Testis (tissue), 3 donors: ENCODE measurements around the gene ITCH. TPM values are rescaled to one million over a fixed set of nuclear protein-coding genes. Genes with fewer than 3 reads are reported as not detected.
"Not testable (repeated sequence)": the region's sequence is repeated elsewhere in the genome, so short reads cannot be mapped to it uniquely, and the experiment has no call there.

ENCODE experiments used
- DNase-seq: peaks from one replicate; pipeline ENCODE4 v3.0.0-alpha.2; 2019
- H3K27ac ChIP-seq, 2 donors: fragments of 200-600 bp; sonication (generic); one replicate each; pipeline ENCODE4 v1.5.1; 2019
- H3K27me3 ChIP-seq: fragments of 200-600 bp; sonication (generic); one replicate; pipeline ENCODE4 v1.5.1; 2019
- H3K36me3 ChIP-seq: fragments of 200-600 bp; sonication (generic); one replicate; pipeline ENCODE4 v1.5.1; 2017; ENCODE audit warnings: low read depth; ENCODE audit errors: missing control alignments
- H3K4me1 ChIP-seq: fragments of 200-600 bp; sonication (generic); one replicate; pipeline ENCODE4 v1.5.1; 2019
- H3K4me3 ChIP-seq, 2 donors: fragments of 200-600 bp; sonication (generic); one replicate each; pipeline ENCODE4 v1.5.1; 2017 to 2019
- H3K9me3 ChIP-seq: fragments of 200-600 bp; sonication (generic); one replicate; pipeline ENCODE4 v1.5.1; 2017
- POLR2A ChIP-seq: fragments of 450-650 bp; IDR thresholded peaks from one replicate; pipeline ENCODE4 v1.6.1; 2017; ENCODE audit warnings: antibody characterized with exemption, mild to moderate bottlenecking, moderate library complexity
- WGBS, 2 donors: methylation state at CpG; one replicate each; pipeline ENCODE4 v1.1.5; 2018; 5-methylcytosine and 5-hydroxymethylcytosine counted together
- intact Hi-C: fragments of 100-400 bp; cut with DNase I; formaldehyde crosslinking; loops from one replicate; pipeline ENCODE4 v1.15.1; 2023; ENCODE audit warnings: low total_unique reads
- polyA plus RNA-seq: library from polyadenylated mRNA; stranded (reverse); fragments of 350-450 nt; fragmentation: Illumina TruSeq; extraction: RNeasy Lipid Tissue Mini Kit (QIAGEN cat#74804); gene quantifications from one replicate; pipeline ENCODE4 v1.2.3, GENCODE V29; 2014; ENCODE audit warnings: low read depth, low replicate concordance; ENCODE audit not compliant: insufficient read depth
- total RNA-seq, 2 donors: library from RNA; depleted of rRNA; stranded (reverse); fragments of >200 nt; gene quantifications; one replicate each; pipeline ENCODE4 v1.2.3, GENCODE V29; 2016
- TF ChIP-seq, protein P1 (sequence below), 3 experiments: fragments of 450-650 bp in 2 of 3; fragments of 200-600 bp in 1 of 3; sonication (generic) in 1 of 3; IDR thresholded peaks; one replicate each; pipeline ENCODE4 v1.5.1; 2016 to 2019; ENCODE audit warnings: antibody characterized with exemption in 3 of 3, mild to moderate bottlenecking in 2 of 3, moderate library complexity in 1 of 3

Gene ITCH
- total and polyA plus RNA-seq, 3 donors from 2014 or later = 75.4 to 107 (median 88.1) TPM

DNA sequence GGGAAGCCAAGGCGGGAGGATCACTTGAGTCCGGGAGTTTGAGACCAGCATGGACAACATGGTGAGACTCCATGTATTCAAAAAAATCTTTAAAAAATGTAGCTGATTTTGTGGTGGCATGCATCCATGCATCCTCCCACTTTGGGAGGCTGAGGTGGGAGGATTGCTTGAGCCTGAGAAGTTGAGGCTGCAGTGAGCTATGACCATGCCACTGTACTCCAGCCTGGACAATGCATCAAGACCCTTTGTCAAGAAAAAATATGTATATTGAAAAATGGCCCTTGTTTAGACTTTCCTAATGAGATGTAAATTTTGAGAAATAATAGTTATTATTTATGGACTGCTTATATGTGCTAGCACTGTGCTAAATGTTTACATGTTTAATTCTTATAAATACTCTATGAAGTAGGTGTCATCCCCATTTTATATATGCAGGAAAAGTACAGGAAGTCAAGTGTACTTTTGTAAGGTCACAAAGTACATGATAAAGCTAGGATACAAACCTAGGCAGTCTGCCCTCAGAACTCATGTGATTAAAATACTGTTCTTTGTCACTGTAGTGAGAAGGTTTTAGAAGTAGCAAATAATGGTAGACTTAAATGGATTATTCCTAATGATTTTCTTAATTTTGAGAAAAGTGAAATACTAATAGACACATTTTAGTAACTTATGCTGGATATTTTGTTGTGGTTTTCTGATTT is 58.8 kb downstream of the ITCH start:
- Histone ChIP-seq H3K4me1 (peaks cover 8% of the 10 kb centered on the region), H3K27ac (no peak overlapping the region), H3K9me3 (no peaks in the 10 kb centered on the region), H3K27me3 (no peaks in the 10 kb centered on the region), H3K4me3 (no peak overlapping the region), H3K36me3 (no peaks in the 10 kb centered on the region)
- DNase-seq = no peak
- no peak for TF ChIP-seq POLR2A
- TF ChIP-seq, protein P1, sequence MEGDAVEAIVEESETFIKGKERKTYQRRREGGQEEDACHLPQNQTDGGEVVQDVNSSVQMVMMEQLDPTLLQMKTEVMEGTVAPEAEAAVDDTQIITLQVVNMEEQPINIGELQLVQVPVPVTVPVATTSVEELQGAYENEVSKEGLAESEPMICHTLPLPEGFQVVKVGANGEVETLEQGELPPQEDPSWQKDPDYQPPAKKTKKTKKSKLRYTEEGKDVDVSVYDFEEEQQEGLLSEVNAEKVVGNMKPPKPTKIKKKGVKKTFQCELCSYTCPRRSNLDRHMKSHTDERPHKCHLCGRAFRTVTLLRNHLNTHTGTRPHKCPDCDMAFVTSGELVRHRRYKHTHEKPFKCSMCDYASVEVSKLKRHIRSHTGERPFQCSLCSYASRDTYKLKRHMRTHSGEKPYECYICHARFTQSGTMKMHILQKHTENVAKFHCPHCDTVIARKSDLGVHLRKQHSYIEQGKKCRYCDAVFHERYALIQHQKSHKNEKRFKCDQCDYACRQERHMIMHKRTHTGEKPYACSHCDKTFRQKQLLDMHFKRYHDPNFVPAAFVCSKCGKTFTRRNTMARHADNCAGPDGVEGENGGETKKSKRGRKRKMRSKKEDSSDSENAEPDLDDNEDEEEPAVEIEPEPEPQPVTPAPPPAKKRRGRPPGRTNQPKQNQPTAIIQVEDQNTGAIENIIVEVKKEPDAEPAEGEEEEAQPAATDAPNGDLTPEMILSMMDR (IDR thresholded peaks at IDR 0.05) = no peak
- 62 to 71% methylated on average over 2 of the region's 2 CpGs for WGBS, 2 donors
- intact Hi-C loops = no loop called here

DNA sequence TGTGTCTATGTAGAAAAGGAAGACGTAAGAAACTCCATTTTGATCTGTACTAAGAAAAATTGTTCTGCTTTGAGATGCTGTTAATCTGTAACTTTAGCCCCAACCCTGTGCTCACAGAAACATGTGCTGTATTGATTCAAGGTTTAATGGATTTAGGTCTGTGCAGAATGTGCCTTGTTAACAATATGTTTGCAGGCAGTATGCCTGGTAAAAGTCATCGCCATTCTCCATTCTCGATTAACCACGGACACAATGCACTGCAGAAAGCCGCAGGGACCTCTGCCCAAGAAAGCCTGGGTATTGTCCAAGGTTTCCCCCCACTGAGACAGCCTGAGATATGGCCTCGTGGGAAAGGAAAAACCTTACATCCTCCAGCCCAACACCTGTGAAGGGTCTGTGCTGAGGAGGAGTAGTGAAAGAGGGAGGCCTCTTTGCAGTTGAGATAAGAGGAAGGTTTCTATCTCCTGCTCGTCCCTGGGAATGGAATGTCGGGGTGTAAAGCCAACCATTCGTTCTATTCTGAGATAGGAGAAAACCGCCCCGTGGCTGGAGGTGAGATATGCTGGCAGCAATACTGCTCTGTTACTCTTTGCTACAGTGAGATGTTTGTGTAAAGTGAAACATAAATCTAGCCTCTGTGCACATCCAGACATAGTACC is 62.1 kb downstream of the ITCH start:
- H3K27ac ChIP-seq, H3K36me3 ChIP-seq, H3K27me3 ChIP-seq, intact Hi-C loops, H3K4me3 ChIP-seq, H3K9me3 ChIP-seq, H3K4me1 ChIP-seq: not testable (repeated sequence)
- peak; percentile 66 for DNase-seq
- whole genome bisulfite sequencing, 2 donors = 57 to 59% methylated on average over 9 to 11 of the region's 11 CpGs

DNA sequence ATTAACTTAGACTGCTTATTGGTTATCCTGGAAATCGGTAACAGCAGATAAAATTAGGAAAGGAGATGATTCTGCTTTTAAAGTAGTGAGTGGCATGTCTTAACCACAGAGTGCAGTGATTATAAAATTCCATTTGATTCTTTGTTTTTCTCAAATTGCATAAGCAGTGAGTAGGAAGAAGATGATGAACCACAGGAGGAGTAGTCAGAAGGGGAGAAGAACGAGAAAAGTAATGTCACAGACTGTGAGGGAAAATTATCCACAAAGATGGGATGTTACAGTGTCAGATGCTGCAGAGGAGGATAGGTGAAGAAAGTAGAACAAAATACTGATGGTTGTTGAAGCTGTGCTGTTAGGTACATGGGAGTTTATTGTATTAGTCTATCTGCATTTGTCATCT is 63.0 kb downstream of the ITCH start:
- WGBS, 2 donors = 45 to 61% methylated on average over 2 of the region's 2 CpGs
- DNase-seq = no peak
- intact Hi-C loops = no loop called here

DNA sequence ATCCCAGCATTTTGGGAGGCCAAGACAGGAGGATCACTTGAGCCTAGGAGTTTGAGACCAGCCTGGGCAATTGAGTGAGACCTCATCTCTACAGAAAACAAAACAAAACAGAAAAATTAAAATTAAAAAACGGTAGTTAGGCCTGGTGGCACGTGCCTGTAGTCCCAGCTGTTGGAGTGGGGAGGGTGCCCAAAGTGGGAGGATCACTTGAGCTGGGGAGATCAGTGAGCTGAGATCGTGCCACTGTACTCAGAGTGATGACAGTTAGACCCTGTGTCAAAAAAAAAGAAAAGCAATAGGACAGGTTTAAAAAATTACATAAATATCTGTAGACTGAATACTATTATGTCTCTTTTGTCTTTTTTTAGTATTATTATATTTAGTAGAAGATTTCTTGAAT is 64.3 kb downstream of the ITCH start:
- Histone ChIP-seq H3K27ac (peak overlapping the region in 1 of 2 donors; percentile 36), H3K4me3 (no peak overlapping the region), H3K27me3 (no peaks in the 10 kb centered on the region), H3K9me3 (no peaks in the 10 kb centered on the region), H3K4me1 (peaks cover 8% of the 10 kb centered on the region), H3K36me3 (no peaks in the 10 kb centered on the region)
- WGBS, 2 donors = 21 to 38% methylated on average over 3 of the region's 3 CpGs
- DNase-seq = no peak
- TF ChIP-seq, protein P1 (IDR thresholded peaks at IDR 0.05) = no peak
- TF ChIP-seq POLR2A = no peak
- intact Hi-C loops = no loop called here

More for the DNA sequence above, 63.0 kb downstream of the ITCH start:
- TF ChIP-seq POLR2A = no peak
- TF ChIP-seq, protein P1 (IDR thresholded peaks at IDR 0.05) = no peak
- no peak overlapping the region for H3K4me3 ChIP-seq
- H3K9me3 ChIP-seq = no peaks in the 10 kb centered on the region
- H3K4me1 ChIP-seq = peaks cover 8% of the 10 kb centered on the region
- H3K27me3 ChIP-seq = no peaks in the 10 kb centered on the region
- no peaks in the 10 kb centered on the region for H3K36me3 ChIP-seq
- H3K27ac ChIP-seq = no peak overlapping the region

DNA sequence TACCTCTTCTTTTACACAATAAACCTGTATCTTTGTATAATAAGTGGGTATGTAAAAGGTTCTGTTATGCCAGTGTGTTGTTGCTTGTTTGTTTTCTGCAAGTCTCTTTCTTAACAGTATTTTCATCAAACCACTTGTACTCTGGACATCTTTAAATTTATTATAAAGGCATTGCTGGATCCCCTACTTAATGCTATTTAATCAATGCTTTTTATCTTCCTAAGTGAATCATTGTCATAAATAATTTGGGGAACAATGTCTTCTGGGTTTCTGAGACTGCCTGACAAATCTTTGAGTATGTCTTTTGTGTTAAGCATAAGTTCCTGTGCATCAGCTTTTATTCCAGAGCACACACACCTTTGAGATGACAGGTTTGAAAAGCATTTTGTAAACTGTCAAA is 64.7 kb downstream of the ITCH start:
- Histone ChIP-seq H3K4me3 (no peak overlapping the region), H3K27me3 (no peaks in the 10 kb centered on the region), H3K36me3 (no peaks in the 10 kb centered on the region), H3K4me1 (peaks cover 8% of the 10 kb centered on the region), H3K27ac (no peak overlapping the region), H3K9me3 (no peaks in the 10 kb centered on the region)
- no peak for DNase-seq
- intact Hi-C loops = no loop called here
- TF ChIP-seq, protein P1 (IDR thresholded peaks at IDR 0.05) = no peak
- TF ChIP-seq POLR2A = no peak
